ENCODE results near the gene GARRE1.

GRCh38 chr19:34232566-34233481 is 21.5 kb upstream of the GARRE1 start:
- no peak for TF ChIP-seq POLR2A (IDR thresholded peaks at IDR 0.05; ENCODE audit: low read depth, low read length)
- no peak for TF ChIP-seq CHD1 (IDR thresholded peaks at IDR 0.05; ENCODE audit: low read depth, low read length)
- TF ChIP-seq MAZ (IDR thresholded peaks at IDR 0.05; ENCODE audit: borderline replicate concordance, low read depth, low read length) = no peak
- no peak for TF ChIP-seq CTCF (conservative IDR thresholded peaks at IDR 0.05; ENCODE audit: low read depth, low read length)
- peak; percentile 2; the same call in 1 of the 2 replicates for TF ChIP-seq SMC3 (IDR thresholded peaks at IDR 0.05; ENCODE audit: low read depth, low read length)
- TF ChIP-seq CEBPB (IDR thresholded peaks at IDR 0.05; ENCODE audit: low read depth, low read length) = no peak
- no peak for TF ChIP-seq USF2 (IDR thresholded peaks at IDR 0.05; ENCODE audit: low read depth, low read length)
- no peak for TF ChIP-seq RCOR1 (IDR thresholded peaks at IDR 0.05; ENCODE audit: insufficient replicate concordance, low read length)
- TF ChIP-seq RFX5 (IDR thresholded peaks at IDR 0.05; ENCODE audit: low read depth, low read length) = no peak
- TF ChIP-seq NFE2L2 (IDR thresholded peaks at IDR 0.05; ENCODE audit: low read depth, low read length) = no peak
- TF ChIP-seq BHLHE40 (IDR thresholded peaks at IDR 0.05; ENCODE audit: low read depth, low read length) = peak; percentile 16
- peak; percentile 92 for TF ChIP-seq FOS (IDR thresholded peaks at IDR 0.05; ENCODE audit: low read depth, low read length)

Data from IMR-90 (cell line).